GM21515 (cell line): ENCODE measurements around the gene RPA3.

Experiments used
- ATAC-seq: cut with Tn5 transposase; IDR thresholded peaks from one replicate; pipeline ENCODE4 v1.9.1; 2021; ENCODE audit not compliant: unreplicated experiment

The RPA3 gene

DNA sequence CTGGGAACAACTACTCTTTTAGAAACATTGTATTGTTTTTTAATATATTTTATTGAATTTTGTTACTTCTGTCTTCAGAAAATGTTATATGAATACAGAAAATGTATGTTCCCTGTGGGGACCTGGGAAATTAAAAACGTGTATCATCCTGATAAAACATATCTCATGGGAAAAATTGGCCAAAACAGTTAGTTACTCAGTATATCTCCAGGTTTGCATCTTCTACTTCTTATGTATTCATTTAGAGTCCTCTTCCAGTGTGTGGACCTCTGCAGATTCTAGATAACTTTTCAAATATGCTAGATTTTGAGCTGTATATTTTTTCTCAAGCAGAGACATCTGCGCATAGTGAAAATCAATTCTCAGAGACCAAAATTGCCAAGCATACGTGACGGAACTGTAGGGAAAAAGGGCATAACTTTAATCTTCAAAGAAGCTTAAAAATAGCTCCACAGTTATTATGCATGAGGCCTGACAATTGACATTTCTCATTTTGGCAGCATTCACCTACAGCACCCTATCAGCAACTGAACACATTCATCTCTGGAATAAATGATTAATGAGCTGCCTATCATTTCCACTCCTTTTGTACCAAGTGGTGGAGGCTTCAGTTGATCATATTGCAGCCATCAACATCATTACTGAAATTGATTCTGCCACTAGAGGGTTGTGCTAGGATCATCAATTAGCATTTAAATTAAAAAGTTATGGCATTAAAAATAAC lies 104.2 kb downstream of the RPA3 start:
- no peak for ATAC-seq

DNA sequence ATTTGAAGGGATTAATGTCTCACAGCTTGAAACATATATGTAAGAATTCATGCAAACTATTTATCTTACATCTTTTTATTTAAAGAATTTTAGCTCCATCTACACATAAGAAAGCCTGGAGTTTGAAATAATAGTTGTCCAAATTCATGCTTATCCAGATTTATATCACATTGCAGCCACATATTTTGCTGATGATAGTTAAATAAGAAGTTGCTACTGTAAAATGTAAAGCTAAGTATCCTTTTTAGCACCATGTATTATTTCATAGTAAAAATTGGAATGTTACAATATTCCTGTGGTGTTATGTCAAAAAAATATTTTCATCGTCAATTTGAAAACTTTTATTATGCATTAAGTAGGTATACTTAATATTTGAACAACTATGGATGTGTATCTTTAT lies 105.2 kb downstream of the RPA3 start:
- no peak for ATAC-seq

DNA sequence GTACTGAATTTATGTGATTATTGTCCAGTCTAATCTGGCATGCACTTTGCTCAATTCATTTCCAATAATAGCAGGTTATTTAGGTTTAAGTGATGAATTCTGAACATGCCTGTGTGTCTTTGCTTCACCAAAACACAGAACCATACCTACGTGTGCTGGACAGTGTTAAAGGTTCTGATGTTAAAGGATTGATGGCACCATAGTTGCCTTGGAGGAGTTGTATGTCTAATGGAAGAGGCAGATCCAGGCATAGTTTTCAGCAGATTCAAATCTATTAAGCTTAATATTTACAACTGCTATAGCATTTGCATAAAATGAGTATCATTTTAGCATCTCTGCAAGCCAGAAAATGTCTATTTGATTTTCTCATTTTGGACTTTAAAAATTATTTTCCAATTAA lies 105.9 kb downstream of the RPA3 start:
- ATAC-seq: no peak

DNA sequence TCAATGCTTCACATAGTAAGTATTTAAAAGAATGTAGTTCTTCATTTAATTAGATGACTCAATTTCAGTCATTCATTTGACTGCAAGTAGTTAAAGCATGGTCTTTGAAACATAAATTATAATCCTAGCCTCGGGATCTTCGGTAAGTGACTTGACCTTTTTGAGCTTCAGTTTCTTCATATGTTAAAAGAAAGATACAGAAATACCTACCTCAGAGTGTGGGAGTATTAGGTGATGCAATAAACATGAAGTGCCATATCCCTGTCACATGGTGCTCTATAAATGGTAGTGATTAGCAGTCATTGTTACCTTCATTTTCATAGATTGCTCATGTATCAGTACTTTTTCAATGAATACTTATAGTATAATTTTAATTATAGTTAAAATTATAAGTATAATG lies 109.1 kb downstream of the RPA3 start:
- no peak for ATAC-seq

DNA sequence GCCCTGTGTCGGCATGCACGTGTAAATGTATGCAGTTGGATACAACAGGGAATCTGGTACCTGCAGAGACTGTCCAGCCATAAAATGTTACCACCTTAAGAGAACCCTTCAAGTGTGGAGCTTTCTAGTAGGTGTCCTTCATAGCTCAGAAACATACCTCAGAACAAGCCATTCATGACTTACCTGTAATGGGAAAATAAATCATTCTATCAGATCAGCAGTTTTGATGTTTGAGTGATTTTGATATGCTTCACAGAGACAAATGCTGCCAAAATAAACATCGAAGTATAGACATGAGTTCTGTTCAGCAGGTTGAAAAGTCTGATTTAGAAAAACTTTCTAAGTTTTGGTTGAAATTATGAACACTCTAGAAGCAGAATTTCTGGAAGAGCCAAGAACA lies 111.4 kb downstream of the RPA3 start:
- no peak for ATAC-seq

DNA sequence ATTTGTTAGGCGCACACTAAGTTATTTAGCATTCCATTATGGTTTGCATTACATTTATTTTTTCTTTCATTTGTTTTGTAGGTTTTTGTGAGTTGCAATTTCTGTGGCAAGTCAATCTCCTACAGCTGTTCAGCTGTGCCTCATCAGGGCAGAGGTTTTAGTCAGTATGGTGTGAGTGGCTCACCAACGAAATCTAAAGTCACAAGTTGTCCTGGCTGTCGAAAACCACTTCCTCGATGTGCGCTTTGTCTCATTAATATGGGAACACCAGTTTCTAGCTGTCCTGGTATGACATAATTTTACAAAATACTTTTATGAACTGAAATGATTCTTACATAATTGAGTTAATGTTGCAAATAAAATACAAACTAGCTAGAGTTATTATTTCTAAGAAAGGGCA lies 122.2 kb downstream of the RPA3 start:
- no peak for ATAC-seq

DNA sequence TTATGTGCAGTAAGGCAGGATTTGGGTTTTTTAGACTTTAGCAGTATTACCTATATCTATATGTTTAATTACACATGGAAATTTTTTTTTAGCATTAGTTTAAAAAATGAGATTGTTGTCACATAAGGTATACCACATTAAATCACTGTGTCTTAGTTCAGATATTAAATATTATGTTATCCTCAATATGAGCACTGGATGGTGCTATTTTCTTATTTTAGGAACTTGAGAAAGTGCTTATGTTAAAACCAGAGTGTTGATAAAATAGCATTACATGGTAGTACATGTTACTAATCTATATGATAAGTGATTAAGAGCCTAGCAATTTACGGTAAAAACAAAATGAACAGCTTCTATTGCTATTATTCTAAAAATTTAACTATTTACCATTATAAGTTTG lies 123.0 kb downstream of the RPA3 start:
- ATAC-seq: no peak
